ENCODE measurements around the gene FANCC. TPM values are rescaled to one million over a fixed set of nuclear protein-coding genes. Genes with fewer than 3 reads are reported as not detected.

Gene FANCC
- total RNA-seq, 3 donors from 2014 or later (not counting 1 experiment from before 2014, with no cell fraction given), result 9.9 to 18.9 (median 12.8) TPM

DNA sequence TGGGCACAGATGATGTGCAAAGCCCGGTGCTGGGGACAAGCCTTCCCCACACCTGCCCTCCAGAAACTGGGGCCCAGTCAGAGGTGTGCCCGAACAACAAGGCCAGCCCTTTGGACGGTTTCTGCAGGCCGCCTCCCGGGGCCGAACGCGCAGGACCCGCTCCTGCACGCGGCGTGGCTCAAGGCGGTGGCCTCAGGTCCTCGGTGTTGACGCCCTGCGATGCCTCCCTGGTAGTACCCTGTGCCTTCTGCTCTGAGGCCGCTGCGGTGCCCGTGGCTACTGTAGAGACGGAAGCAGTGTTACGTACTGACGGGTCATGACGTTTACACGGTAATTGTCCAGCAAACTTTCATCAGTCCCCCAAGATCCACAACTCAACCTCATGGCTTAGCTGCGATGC lies 33.5 kb upstream of the FANCC start:
- intact Hi-C loops (cut with micrococcal nuclease), result no loop called here
- no peaks in the 10 kb centered on the region for H3K9me3 Mint-ChIP-seq
- WGBS (ENCODE audit: insufficient coverage), result 93% methylated on average over 25 of the region's 25 CpGs
- H3K4me3 Mint-ChIP-seq, result no peak overlapping the region
- Histone ChIP-seq H3K9me3 (ENCODE audit: control insufficient read depth, insufficient read depth, low read length) (no peaks in the 10 kb centered on the region), H3K27ac (ENCODE audit: low read length) (no peak overlapping the region), H3K36me3 (ENCODE audit: control insufficient read depth, insufficient read depth, low read length) (no peaks in the 10 kb centered on the region), H3K4me1 (ENCODE audit: control insufficient read depth, insufficient read depth, low read length) (no peaks in the 10 kb centered on the region), H3K27me3 (ENCODE audit: control insufficient read depth, insufficient read depth, low read length) (peaks cover 3% of the 10 kb centered on the region), H3K4me3 (ENCODE audit: low read length) (no peak overlapping the region)
- ATAC-seq (no peak), DNase-seq (no peak)
- no peaks in the 10 kb centered on the region for H3K36me3 Mint-ChIP-seq
- TF ChIP-seq, protein P1, sequence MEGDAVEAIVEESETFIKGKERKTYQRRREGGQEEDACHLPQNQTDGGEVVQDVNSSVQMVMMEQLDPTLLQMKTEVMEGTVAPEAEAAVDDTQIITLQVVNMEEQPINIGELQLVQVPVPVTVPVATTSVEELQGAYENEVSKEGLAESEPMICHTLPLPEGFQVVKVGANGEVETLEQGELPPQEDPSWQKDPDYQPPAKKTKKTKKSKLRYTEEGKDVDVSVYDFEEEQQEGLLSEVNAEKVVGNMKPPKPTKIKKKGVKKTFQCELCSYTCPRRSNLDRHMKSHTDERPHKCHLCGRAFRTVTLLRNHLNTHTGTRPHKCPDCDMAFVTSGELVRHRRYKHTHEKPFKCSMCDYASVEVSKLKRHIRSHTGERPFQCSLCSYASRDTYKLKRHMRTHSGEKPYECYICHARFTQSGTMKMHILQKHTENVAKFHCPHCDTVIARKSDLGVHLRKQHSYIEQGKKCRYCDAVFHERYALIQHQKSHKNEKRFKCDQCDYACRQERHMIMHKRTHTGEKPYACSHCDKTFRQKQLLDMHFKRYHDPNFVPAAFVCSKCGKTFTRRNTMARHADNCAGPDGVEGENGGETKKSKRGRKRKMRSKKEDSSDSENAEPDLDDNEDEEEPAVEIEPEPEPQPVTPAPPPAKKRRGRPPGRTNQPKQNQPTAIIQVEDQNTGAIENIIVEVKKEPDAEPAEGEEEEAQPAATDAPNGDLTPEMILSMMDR (IDR thresholded peaks at IDR 0.05), result no peak
- peaks cover 0 to 4% of the 10 kb centered on the region in 2 donors for H3K4me1 Mint-ChIP-seq
- no peak overlapping the region for H3K27ac Mint-ChIP-seq
- peaks cover 51 to 54% of the 10 kb centered on the region in 2 donors for H3K27me3 Mint-ChIP-seq (ENCODE audit: low read depth in 2 of 2)

DNA sequence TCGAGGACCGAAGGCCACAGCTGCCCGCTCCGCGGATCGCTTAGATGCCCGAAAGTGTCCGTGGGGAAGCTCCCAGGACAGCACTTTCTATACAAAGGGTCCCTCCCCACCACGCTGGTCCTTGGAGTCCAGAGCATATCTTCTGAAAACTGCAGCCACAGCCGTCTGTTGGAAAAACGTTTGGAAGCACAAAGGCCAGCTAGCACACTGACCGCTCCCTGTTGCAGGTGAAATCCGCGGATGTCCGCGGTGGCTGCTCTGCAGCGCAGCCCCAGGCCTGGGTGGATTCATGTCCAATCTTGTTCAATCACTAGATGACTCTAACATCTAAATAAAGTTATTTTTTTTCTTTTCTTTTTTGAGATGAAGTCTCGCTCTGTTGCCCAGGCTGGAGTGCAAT lies 32.8 kb upstream of the FANCC start:
- Mint-ChIP-seq H3K27me3 (ENCODE audit: low read depth in 2 of 2) (peaks cover 46 to 50% of the 10 kb centered on the region in 2 donors), H3K36me3 (no peaks in the 10 kb centered on the region), H3K4me1 (peaks cover 0 to 4% of the 10 kb centered on the region in 2 donors), H3K4me3 (no peak overlapping the region), H3K27ac (no peak overlapping the region), H3K9me3 (no peaks in the 10 kb centered on the region)
- 61% methylated on average over 18 of the region's 18 CpGs for WGBS (ENCODE audit: insufficient coverage)
- DNase-seq (no peak), ATAC-seq (no peak)
- H3K9me3 ChIP-seq (ENCODE audit: control insufficient read depth, insufficient read depth, low read length), result no peaks in the 10 kb centered on the region
- no peaks in the 10 kb centered on the region for H3K36me3 ChIP-seq (ENCODE audit: control insufficient read depth, insufficient read depth, low read length)
- no peaks in the 10 kb centered on the region for H3K4me1 ChIP-seq (ENCODE audit: control insufficient read depth, insufficient read depth, low read length)
- intact Hi-C loops (cut with micrococcal nuclease), result no loop called here
- H3K27me3 ChIP-seq (ENCODE audit: control insufficient read depth, insufficient read depth, low read length), result peaks cover 3% of the 10 kb centered on the region
- H3K4me3 ChIP-seq (ENCODE audit: low read length), result no peak overlapping the region
- no peak overlapping the region for H3K27ac ChIP-seq (ENCODE audit: low read length)
- TF ChIP-seq, protein P1 (IDR thresholded peaks at IDR 0.05), result no peak

DNA sequence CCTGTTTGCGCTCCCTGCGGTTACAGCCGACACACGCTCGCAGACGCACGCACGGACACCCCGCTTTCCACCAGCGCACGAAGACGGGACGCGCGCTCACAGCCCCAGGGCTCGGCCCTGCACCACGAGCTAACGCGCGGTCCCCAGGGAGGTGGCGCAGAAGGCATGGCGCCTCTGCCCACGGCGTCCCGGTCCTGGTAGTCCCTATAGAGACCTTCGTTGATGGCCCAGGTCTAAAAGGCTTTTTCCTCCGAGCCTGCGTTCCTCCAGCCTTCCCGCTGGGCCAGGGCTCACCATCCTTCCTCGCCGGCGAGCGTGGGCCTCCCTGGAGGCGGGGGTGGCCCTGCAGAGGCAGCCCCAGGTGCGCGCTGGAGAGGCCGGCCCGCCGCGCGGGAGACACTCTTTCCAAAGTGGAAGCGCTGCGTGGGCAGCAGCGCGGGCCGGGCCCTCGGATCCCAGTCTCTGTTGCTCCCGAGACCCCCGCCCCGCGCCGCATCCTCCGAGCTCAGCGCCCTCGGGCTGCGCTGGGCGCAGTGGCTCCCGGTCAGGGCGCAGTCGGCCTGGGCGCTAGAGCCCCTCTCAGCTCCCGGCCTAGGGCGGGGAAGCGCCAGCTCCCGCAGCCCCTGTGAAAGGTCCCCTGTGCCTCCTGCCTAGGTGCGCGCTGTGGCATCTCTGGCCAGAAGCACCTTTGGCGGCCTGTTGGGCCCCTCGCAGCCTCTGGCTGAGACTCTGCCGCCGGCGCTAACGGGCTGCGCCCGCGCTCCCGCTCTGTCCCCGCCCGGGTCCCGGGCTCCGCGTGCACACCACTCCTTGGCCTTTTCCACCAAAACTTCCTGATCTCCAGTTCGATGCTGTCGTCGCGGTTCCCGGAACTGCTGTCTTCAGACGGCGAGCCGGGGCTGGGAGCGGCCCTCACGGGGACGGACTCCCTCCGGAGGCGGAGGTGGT lies 31.9 kb upstream of the FANCC start:
- WGBS (ENCODE audit: insufficient coverage), result 4% methylated on average over 95 of the region's 95 CpGs
- peaks cover 3% of the 10 kb centered on the region for H3K27me3 ChIP-seq (ENCODE audit: control insufficient read depth, insufficient read depth, low read length)
- H3K9me3 ChIP-seq (ENCODE audit: control insufficient read depth, insufficient read depth, low read length), result no peaks in the 10 kb centered on the region
- H3K36me3 ChIP-seq (ENCODE audit: control insufficient read depth, insufficient read depth, low read length), result no peaks in the 10 kb centered on the region
- intact Hi-C loops (cut with micrococcal nuclease), result no loop called here
- H3K27ac Mint-ChIP-seq, result no peak overlapping the region
- H3K9me3 Mint-ChIP-seq, result no peaks in the 10 kb centered on the region
- H3K36me3 Mint-ChIP-seq, result no peaks in the 10 kb centered on the region
- TF ChIP-seq, protein P1 (IDR thresholded peaks at IDR 0.05), result no peak
- DNase-seq, result no peak
- H3K4me3 ChIP-seq (ENCODE audit: low read length), result no peak overlapping the region
- no peak for ATAC-seq
- peaks cover 42 to 43% of the 10 kb centered on the region in 2 donors for H3K27me3 Mint-ChIP-seq (ENCODE audit: low read depth in 2 of 2)
- H3K27ac ChIP-seq (ENCODE audit: low read length), result no peak overlapping the region
- no peaks in the 10 kb centered on the region for H3K4me1 ChIP-seq (ENCODE audit: control insufficient read depth, insufficient read depth, low read length)
- H3K4me1 Mint-ChIP-seq, result peaks cover 0 to 4% of the 10 kb centered on the region in 2 donors
- H3K4me3 Mint-ChIP-seq, result no peak overlapping the region

Measured in natural killer cell (primary cell).